ENCODE data around the gene SURF1. TPM values are rescaled to one million over a fixed set of nuclear protein-coding genes. Genes with fewer than 3 reads are reported as not detected.
"Not testable (repeated sequence)": the region's sequence is repeated elsewhere in the genome, so short reads cannot be mapped to it uniquely, and the experiment has no call there.

Gene SURF1
- polyA plus RNA-seq, 1 donor: 30.6 TPM

DNA sequence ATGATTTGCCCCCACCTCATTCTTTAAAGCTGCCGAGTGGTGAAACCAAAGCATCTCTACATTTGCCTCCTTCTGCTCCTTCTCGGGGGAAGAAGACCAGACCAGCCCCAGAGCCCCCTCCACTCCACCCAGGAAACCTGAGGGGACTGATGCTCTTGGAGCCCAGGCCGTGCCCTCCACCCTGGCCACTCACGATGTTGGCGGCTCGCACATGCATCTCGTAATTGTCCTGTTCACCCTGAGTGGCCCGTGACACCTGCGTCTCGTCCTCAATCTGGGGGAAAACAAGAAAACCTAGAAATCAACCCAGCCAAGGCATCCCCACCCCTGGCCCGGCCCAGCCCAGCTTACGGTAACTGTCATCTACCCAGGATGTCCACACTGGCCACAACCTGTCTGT, 11.3 kb downstream of the SURF1 start:
- no peak for DNase-seq (ENCODE audit: low read depth)

DNA sequence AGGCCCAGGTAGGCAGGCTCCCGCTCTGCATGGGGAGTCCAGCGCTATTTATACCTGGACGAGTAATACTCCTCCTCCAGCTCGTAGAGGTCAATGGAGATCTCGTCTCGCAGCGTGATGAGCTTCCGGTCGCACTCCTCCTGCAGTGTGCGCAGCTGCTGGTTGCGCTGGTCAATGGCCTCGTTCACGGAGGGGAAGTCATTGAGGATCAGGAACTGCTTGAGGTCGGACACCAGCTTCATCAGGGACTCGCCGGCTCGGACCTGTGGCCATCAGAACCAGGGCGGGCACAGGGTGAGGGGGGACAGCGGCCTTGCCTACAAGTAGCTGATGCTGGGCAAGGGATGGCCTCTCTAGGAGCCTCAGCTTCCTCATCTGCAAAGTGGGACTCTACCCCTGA, 12.2 kb downstream of the SURF1 start:
- no peak for DNase-seq (ENCODE audit: low read depth)

DNA sequence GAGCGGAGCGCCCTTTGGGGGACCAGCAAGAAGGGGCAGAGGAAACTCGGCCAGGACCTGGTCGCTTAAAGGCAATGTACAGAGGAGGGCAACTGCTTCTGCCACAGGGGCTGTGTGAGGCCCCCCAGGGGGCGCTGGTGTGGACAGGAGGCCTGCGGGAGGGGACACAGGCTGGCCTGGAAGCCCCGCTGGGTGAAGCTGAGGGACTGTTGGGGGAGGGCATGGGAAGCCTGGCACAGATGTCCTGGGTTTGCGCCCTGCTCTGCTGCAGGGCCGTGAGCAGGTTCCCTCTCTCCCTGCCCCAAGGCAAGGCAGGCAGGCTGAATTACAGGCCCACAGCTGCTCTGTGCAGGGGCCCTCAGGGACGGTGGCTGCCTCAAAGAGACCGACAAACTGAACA, 13.7 kb downstream of the SURF1 start:
- no peak for DNase-seq (ENCODE audit: low read depth)

DNA sequence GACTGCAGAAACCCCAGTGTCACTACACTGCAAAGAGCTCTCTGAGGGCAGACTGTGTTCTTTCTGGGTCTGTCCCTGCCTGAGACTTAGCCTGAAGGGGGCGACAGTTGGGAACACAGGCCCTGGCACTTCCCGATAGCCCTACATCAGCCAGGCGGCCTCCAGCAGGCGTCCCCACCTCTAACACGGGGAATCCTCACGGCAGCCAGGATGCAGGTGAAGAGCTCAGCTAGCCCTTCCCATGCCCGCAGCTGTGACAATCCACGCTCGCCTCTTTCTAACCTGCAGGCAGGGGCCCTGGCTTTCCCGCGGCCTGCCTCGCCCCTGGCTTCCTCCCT, 14.2 kb downstream of the SURF1 start:
- DNase-seq (ENCODE audit: low read depth): no peak

DNA sequence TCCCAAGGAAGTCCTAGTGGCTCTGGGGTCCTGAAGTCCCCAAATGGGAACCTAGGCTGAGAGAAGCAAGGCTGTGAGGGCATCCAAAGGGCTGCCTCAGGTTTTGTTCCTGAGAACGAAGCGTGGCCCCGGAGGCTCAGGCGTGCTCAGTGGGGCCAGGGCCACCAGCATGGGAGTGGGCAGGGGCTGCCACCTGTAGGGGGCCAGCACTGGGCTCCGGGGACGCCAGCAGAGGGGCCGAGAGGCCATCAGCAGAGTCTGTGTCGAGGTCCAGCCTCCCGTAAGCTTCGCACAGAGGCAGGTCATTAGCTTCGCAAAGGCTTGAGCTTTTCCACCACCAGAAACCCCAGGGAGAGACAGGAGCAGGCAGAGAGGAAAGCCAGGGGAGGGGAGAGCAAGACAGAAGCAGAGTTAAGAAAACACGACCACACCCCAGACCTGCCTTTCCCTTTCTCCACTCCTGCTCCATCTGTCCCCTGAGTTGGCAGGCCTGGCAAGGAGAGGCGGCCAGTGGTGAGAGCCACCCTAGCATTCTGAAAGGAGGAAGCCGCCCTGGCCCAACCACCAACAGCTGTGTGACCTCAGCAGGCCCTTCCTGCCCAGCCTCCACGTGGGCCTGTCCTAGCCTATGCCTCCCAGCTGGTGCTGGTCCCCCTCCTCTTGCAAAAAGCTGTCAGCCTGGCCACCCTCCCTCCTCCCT, 14.8 kb downstream of the SURF1 start:
- no peak for DNase-seq (ENCODE audit: low read depth)

DNA sequence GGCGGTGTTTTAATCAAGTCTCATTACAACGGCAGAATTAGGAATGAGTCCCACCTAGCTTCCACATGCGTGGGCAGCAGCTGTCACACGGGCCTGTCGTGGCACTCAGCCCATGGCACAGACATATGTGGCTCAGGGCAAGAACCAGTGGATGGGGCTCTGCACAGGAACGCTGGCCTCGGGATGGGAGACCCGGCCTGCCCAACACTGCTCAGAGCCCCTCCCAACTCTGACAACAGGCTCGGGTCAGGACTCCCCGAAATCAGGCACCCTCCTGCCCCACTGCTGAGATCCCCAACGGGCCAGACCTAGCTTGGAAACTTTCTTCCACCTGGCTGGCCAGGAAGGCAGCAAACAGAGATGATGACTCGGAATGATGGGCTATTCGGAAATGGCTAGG, 15.4 kb downstream of the SURF1 start:
- no peak for DNase-seq (ENCODE audit: low read depth)

DNA sequence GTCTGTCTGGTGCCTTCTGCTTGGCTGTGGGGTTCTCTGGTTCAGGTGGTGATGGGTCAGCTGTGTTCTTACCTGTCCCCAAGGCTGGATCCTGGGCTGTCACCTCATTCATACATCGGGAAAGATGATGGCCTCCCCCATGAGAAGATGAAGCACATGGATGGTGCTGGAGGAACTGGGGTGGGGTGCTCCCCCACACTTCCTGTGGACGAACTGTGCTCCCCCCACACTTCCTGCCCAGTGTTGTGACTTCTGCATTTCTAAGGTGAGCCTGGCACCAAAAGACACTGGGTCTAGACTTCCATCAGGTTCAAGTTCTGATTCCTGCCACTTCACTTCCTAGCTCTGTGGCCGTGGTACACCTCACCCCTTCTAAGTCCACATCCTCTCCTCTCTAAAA, 16.0 kb downstream of the SURF1 start:
- DNase-seq (ENCODE audit: low read depth): no peak

DNA sequence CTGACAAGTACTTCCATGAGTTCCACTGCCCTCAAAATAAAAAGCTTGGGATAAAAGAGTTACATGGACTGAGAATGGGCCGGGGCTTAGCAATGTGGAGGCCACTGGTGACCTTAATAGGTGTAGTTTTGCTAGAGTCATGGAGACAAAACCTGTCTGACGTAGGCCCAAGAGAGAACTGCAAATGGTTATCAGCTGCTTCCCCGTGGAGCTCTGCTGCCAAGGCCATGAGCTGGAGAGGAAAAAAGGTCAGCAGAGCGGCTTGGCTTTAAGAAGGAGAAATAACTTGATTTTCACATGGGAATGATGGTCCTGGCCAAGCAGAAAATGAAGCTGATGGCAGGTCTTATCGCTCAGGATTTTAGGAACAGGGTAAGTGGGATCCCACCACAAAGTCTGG, 16.6 kb downstream of the SURF1 start:
- DNase-seq (ENCODE audit: low read depth): no peak

DNA sequence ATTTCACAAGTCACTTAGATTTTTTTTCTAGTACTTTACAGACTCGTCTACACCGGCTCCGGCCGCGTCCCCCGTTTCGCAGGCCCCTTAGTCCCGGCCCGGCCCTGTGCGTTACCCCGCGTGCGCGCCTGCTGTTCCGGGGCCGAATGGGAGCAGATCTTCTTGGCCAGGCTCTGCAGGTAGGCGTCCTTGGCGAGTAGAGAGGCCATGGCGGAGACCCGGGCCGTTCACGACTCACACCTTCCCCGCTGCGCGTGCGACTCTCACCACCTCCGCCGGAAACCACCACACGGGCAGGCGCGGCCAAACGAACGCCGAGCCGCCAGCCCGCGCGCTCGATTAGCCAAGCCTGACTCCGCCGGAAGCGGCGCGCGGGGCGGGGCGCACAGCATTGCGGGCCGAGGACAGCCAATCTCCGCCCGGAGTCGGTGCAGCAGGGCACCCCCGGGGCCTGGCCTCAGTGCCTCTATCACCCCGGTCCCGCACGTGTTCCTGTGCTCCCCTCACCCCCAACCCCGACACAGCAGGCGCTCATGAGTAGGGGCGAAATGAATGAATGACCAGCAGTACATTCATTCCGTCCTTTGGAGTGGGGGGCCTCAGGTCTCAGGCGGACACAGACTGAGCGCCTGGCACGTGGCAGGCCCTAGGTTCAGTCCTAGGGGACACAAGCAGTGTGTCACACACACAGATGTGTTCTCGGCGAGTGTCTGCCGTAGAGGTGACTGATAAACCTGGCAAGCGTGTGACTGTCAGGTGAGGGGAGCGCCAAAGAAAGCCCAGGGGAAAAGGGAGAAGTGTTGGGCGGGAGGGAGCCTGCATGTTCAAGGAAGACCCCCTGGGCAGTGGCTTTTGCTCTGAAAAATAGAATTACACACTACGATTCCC, 20.1 kb downstream of the SURF1 start, which contains the start of gene SURF6:
Gene SURF6 (minus strand): TSS at position 265 of the 888 bp plus-strand sequence. CDS start 56 bp downstream, at position 209.
- peak; percentile 66 for DNase-seq (ENCODE audit: low read depth)

DNA sequence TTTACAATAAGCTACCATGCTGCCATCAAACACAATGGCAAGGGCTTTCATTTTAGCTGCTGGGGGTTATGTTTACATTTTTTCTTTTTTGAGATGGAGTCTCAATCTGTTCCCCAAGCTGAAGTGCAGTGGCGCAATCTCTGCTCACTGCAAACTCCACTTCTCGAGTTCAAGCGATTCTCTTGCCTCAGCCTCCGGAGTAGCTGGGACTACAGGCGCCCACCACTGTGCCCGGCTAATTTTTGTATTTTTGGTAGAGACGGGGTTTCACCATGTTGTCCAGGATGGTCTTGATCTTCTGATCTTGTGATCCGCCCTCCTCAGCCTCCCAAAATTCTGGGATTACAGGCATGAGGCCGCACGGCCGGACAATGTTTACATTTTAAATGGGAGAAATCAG, 21.4 kb downstream of the SURF1 start:
- DNase-seq (ENCODE audit: low read depth): not testable (repeated sequence)

DNA sequence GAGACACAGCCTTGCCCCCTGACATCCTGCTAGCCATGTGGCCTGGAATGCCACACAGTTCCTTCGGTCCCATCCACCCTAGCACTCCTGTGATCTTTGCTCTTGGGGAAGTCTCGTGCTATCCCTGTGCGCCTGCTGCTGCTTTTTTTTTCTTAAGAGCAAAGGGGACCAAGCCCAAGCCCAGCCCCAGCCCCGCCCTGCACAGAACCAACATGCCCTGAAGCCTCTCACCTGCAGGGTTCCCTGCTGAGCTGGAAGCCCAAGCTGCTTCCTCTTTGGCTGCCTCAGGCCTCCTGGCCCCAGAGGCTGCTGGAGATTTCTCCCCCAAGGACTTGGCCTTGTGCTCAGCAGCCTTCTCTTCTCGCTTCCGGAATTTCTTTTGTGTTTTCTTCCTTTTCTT, 22.1 kb downstream of the SURF1 start:
- no peak for DNase-seq (ENCODE audit: low read depth)

DNA sequence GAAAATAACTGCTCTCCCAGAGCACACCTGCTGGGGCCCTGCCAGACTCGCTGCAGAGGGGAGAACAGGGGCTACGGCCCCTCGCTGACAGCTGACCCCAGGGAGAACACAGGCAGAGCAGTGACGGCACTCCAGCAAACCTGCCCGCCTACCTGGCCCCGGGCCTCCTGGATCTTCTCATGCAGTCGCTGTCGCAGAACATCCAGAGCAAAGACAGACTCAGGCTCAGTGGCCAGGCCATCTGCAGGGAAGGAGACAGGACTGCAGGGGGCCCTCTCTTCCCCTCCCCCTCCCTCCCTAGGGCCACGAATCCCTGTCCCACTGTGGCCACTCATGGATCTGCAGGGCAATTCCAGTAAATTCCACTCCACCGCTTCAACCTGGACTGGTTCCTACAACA, 22.7 kb downstream of the SURF1 start:
- no peak for DNase-seq (ENCODE audit: low read depth)

DNA sequence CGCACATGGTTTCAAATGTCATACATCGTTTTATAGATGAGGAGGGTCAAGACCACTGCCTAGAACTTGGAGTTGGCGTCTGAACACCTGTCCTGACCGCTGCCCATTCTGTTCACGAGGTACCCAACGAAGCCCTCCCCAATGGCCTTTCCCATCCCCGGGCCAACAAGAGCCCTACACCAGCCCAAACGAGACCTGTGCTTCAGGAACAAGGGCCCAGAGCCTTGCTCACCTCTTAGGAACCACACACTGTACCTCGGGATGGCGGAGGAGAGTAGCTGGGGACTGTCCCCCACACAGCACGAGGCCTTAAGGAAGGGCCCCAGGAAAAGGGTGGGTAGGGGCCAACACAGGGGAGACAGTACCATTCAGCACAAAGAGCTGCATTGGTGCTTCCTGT, 23.3 kb downstream of the SURF1 start:
- DNase-seq (ENCODE audit: low read depth): no peak

DNA sequence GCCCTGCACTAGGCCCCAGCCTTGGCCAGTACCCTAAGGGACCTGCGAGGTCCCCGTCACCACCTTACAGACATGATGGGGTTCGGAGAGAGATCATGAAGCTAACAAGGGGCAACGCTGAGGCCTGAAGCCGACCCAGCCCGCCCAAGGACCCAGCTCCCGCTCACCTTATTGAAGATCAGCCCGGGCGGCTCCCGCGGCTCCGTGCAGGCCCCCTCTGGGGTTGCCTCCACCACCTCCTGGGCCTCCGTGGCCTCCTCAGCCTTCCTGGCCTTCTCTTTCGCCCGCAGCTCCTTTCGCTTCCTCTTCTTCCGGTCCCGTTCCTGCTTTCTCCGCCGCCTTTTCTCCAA, 23.9 kb downstream of the SURF1 start:
- no peak for DNase-seq (ENCODE audit: low read depth)

DNA sequence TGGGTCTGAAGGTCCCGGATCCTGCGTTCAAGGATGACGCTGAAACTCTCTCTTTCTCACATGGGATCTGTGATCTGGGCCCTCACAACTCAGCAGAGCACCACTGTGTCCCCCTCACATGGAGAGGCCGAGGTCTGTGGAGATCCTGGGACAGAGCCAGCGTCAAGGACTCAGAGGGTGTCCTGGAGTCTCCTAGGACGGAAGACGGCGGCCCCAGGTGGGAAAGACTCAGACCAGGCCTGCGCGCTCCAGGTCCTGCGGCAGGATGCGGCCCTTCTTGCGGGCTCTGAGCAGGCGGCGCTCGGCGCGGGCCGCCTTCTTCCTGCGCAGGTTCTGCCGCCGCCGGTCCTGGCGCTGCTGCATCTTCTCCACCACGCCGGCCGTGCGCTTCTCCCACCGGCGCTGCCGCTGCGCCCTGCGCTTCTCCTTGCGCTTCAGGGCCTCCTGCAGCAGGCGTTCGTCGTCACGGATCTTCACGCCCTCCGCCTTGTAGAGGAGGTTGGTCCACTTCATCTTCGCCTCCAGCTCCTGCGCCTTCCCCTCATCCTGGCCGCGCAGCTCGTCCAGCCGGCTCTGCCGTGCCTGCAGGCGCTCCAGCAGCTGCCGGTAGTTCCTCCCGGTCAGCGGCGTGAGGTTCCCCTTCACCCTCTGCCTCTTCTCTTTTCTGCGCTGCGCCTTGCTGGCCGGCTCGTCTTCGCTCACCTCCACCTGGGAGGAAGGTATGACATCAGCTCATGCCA, 24.5 kb downstream of the SURF1 start:
- no peak for DNase-seq (ENCODE audit: low read depth)

DNA sequence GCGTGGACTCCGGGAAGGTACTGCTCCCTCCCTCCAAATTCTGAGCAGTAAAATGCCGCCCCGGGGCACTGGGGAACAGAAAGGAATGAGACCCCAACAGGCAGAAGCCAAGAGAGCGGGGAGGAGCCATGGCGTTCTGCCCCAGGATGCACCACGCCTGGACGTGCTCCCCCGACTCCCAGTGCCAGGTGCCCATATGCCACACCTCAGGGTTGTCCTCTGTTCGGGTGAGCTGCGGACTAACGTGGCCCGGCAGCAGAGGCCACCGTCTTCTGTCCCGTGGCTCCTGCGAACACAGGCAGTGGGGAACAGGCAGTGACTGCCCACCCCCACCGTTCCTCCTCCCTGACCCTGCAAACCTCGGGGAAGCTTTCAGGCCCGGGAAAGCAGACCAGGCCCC, 25.1 kb downstream of the SURF1 start:
- DNase-seq (ENCODE audit: low read depth): no peak

DNA sequence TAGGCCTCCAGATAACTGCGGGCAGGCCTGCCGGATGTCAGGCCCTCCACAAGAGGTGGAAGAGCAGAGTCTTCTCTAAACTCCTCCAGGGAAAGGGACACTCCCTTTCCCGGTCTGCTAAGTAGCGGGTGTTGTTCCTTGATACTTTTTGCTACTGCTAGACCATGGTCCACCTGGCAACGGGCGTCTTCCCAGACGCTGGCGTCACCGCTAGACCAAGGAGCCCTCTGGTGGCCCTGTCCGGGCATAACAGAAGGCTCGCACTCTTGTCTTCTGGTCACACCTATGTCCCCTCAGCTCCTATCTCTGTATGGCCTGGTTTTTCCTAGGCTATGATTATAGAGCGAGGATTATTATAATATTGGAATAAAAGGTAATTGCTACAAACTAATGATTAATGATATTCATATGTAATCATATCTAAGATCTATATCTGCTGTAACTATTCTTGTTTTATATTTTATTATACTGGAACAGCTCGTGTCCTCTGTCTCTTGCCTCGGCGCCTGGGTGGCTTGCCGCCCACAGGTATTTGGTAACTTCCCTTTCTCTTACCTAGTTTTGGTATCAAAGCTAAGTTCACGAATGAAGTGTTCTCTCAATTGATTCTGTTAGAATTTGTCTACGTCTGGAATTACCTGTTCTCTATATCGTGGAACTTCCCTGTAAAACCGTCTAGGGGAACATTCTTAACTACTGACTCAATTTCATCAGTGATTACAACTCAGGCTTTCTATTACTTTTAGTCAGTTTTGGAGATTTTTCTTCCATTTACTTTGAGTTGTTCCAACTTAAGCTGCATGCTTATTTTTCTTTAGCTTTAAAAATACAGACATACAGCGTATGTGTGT, 26.8 kb downstream of the SURF1 start:
- DNase-seq (ENCODE audit: low read depth): not testable (repeated sequence)

DNA sequence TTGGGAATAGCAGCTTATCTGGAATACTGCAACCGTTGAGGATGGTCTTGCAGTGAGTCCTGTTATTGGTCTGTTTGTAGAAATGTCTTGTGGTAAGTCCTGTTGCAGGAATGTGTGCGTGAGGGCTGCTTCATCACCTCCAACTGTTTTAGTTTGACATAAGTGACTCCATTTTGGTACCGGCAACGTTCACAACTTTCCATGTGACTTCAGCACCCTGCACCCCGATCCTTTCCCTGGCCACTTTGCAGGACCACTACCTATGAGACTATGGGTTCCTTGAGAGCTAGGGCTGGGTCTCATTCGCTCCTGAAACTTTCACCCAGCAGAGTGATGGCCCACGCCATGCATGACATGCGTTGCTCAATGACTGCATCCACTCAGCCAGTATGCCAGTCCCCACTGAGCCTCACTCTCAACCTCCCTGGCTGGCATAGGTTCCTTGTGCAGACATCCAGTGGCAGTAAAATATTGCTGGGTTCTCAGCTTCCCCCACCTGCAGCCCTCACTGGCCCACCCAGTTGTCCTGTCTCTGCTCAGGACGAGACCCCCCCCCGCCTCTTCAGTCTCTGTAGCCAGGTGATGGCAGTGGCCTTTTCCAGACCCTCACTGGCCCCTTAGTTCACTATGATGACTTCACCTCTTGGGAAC, 28.3 kb downstream of the SURF1 start:
- DNase-seq (ENCODE audit: low read depth): no peak

DNA sequence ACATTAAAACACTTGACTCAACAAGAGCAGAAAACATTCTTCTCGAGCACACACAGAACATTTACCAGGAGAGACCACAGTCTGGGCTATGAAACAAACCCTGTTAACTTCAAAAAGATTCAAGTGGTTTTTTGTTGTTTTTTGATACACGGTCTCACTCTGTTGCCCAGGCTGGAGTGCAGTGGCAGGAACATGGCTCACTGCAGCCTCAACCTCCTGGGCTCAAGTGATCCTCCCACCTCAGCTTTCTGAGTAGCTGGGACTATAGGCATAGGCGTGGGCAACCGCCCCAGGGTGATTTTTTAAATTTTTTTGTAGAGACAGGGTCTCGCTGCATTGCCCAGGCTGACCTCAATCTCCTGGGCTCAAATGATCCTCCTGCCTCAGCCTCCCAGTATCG, 29.3 kb downstream of the SURF1 start:
- DNase-seq (ENCODE audit: low read depth): not testable (repeated sequence)

DNA sequence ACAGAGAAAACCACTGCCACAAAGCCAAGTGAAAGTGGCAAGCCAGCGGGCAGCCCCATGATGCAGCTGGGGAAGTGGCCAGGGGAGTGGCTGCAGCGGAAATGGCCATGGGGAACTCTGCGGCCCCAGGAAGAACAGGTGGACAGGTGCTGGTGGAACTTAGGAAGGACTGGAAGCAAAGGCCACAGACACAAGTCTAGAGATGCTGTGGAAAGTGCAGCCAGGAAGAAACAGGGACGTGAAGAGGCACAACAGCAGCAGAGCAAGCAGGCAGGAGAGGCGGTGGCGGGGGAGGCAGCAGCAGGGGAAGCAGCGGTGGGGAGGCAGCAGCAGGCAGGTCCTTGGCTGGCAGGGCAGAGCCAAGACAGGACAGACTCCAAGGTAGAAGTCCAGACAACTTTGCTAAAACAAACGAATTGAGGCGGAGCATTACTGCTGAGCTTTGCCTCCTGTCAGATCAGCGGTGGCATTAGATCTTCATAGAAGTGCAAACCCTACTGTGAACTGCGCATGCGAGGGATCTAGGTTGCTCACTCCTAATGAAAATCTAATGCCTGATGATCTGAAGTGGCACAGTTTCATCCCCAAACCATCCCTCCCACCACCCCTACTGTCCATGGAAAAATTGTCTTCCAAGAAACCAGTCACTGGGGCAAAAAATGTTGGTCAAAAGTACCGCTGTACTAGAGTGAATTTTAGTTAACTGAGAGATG, 32.1 kb downstream of the SURF1 start:
- DNase-seq (ENCODE audit: low read depth): no peak

DNA sequence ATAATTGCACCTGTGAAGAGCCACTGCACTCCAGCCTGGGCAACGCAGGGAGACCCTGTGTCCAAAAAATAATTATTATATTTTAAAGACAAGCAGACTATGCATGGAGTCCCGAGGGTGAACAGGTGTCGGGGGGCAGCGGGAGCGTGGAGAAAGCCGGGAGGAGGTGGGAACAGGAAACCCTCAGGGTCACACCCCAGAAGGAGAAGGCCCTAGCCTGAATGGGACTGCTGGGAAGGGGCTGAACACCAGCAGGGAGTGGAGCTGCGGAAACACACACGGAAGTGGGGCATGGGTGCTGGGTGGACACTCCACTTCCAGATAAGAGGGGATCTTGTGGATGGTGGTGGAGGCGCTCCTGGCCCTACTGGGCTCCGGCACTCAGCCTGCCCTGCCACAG, 33.1 kb downstream of the SURF1 start:
- DNase-seq (ENCODE audit: low read depth): no peak

Data from forelimb muscle (tissue), 1 donor.